Activated T-cell treated with anti-CD3 and anti-CD28 coated beads, Interleukin-2, amount 50 U/mL, for 1 hour (primary cell): ENCODE measurements around the gene PER1.
A peak's percentile ranks its signal among the peaks of the same experiment; 100 is the strongest.

Experiments used
- DNase-seq: peaks from one replicate; pipeline ENCODE4 v3.0.0-alpha.2; 2020

Gene PER1

DNA sequence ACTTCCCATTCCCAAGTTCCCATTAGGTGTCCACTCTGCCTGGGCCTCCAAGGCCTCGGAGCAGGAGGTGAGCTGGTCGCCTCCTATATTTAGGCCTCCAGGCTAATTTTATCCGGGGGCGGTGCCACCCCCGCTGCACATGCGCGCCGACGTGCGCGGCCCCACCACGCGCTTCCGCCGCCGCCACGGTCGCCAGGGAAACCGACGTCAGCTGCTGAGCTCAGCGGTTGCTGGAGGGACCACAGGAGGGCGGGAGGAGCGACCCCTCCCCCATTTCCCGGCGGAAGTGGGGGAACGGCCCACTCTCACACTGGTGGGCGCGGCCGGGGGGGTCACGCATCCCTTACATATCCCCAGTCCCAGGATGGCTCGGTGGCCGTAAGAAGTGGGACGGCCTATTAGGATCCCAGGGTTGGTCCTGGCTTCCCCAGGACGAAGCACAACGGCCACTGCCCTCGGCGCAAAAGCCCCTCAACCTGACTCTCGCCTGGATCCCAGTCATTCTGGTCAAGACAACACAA, 1.0 kb downstream of the PER1 start:
- peak; percentile 90 for DNase-seq

GRCh38 chr17:8150194-8151119, 1.7 kb downstream of the PER1 start:
- DNase-seq = no peak

DNA sequence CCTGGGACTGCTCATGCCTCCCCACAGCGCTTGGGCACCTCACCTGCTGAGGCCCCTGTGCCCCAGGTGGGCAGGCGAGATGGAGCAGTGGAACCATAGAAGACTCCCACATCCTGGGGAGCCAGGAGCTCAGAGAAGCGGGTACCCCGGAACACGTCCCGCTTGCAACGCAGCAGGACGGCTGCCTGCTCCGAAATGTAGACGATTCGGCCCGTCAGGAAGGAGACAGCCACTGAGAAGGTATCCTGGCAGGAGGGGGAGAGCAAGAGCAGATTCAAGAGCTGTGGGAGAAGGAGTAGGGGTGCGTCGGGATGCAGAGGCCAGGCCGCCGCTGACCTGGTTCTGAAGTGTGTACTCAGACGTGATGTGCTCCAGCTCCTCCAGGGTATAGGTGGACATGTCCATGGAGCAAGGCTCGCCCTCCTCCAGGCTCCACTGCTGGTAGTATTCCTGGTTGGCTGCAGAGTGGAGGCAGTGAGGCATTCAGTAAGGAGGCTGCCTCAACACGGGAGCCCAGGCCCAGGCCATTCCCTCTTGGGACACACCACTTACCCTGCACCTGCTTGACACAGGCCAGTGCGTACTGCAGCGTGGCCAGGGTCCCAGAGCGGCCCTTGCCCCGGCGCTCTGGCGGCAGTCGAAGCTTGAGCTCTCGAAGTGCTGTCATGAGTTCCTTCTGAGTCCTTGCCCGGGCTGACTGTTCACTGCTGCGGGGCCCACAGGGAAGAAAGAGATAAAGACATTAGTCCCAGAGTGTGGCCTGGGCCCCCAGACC, 2.6 kb downstream of the PER1 start:
- DNase-seq = no peak

DNA sequence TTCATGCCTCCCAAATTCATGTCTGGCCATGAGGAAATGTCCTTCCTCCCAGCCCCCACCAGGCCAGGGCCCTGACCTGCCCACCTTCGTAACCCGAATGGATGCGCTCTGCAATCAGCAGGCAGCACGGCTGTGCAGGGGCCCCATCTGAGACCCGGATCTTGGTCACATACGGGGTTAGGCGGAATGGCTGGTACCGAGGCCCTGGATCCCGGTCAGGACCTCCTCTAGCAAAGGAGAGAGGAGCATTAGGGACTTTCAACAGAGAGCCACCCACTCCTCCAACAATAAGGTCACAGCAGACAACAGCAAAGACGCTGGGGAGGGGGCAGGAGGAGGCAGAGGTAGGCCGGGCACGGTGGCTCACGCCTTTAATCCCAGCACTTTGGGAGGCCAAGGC, 3.6 kb downstream of the PER1 start:
- no peak for DNase-seq

DNA sequence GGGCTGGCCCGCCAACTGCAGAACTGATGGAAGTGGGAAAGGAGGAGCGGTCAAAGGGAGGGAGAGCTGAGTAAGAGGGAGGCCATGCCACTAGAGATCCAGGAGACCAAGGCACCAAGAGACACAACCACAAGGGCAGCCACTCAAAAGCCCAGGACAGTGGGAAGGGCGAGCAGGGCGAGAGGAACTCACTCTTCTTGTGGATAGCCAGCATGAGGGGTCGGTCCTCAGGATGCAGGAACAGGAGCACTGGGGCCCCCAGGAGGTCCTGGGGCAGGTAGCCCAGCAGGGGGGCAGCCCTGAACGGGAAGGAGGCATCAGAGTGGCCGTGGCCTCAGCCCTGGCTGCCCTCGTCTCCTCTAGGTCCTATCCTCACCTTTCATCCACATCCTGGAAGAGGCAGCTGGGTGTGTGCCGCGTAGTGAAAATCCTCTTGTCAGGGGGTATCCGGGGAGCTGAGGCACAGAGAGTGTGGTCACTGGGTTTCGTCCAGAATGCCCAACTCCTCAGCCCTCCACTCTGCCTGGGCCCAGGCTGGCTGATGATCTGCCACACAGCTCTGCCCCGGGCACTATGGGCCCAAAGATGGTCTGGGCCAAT, 4.3 kb downstream of the PER1 start:
- DNase-seq = no peak

DNA sequence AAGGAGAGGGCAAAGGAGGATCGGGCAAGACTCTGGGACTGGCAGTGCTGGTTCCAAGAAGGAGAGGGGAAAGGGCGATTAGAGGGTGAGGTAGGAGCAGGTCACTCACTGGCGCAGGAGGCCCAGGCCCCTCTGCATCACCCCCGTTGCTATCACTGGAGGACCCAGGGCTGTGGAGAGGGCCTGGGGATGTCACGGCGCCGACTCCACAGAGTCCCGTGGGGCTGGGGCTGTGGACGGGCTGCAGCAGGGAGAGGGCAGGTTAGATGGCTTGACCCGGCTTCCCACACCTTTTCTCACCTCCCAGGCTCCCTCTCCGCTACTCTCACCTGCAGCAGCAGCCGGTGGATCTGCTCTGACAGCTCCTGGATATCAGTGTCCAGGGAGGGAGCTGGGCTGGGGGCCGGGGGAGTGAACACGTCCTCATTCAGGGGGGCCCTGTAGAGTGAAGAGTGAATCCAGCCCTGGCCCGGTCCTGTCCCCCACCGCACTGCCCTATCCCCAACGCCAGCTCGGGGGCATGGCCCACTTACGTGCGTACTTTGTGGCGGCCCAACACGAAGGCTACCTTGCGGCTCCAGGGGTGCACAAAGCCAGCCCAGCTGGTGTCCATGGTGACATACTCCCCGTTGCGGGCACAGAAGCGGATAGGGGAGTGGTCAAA, 4.9 kb downstream of the PER1 start:
- DNase-seq = no peak

GRCh38 chr17:8146381-8147140, 5.6 kb downstream of the PER1 start:
- DNase-seq = no peak

DNA sequence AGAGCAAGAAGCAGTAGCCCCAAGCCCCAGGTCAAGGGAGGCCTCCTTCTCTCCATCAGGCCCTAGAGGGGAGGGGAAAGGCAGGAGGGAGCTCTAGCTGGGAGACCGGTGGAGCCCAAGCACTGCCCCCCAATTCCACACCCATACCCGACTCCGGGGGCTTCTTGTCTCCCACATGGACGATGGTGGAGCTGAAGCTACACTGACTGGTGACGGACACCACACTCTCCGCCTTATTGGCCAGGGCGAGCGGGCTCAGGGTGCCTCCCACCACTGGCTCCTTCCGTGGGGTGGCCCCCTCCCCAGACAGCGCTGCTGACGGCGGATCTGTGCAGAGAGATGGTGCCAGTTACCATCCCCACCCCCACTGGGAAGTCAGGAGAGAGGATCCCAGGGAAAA, 6.4 kb downstream of the PER1 start:
- no peak for DNase-seq

DNA sequence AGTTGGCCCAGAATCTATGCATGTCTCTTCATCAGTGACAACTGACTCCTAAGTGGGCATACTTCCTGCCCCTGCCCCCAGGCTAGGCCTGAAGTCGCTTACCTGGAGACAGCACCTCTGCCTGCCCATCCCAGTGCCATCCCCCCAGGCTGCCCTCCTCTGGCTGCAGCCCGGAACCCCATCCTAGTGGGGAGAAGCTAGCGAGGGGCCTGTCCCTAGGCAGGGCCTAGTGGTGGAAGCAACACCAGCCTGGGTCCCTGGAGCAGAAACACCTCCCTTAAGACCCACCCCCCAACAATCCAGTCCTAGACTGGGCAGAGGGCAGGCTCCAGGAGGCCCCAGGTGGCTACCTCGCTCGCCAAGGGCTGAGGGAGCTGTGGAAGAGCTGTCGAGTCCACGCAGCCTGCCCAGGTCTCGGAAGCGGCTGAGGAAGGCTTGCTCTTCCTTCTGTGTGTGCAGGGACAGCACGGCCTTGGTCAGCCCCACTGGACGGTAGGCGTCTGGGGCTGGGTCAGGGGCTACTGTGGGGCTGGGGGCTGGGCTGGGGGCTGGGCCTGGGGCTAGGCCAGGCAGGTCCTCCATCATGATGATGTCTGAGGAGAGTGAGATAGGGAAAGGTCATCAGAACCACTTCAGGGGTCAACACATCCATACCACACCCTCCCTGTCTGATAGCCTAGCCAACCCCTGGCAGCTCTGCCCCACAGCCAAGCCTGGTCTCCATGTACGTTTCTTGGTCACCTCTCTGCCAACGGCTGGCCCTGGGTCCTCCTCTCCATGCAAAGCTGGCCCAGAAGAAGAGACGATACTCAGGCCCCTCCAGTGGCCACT, 7.6 kb downstream of the PER1 start:
- no peak for DNase-seq

DNA sequence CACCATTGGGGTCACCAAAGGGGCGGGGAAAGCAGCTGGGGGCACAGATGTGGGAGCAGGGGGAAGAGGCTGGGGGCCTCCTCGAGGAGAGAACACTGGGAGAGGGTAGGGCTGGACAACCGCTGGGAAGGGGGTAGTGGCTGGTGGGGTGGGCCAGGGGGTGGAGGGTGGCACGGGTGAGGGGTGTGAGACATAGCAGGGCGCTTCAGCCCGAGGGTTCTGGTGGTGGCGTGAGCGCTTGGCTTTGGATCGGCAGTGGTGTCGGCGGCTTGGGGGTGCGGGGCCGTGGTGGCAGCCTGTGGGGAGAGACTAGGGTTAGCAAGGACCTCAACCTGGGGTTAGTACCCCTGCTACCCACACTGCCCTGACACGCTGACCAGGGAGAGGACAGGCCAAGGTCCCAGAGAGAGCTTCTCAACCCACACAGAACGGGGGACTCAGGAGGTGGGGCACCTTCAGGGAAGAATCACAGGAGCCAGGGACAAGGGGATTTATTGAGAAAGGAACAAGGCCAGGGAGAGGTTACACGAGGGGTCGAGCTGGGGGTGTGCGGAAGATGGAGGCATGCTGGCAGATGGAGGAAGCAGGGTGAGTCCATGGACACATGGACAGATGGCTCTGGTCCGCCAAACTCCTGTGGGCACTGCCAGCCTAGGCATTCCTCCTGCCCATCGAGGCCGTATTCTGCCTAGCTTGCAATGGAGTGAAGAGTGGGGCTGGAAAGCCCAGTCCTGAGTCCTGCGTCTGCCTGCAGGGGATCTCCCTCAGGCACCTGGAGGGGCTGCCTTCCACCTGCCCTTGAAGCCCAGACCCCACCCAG, 8.4 kb downstream of the PER1 start:
- DNase-seq = peak; percentile 23

DNA sequence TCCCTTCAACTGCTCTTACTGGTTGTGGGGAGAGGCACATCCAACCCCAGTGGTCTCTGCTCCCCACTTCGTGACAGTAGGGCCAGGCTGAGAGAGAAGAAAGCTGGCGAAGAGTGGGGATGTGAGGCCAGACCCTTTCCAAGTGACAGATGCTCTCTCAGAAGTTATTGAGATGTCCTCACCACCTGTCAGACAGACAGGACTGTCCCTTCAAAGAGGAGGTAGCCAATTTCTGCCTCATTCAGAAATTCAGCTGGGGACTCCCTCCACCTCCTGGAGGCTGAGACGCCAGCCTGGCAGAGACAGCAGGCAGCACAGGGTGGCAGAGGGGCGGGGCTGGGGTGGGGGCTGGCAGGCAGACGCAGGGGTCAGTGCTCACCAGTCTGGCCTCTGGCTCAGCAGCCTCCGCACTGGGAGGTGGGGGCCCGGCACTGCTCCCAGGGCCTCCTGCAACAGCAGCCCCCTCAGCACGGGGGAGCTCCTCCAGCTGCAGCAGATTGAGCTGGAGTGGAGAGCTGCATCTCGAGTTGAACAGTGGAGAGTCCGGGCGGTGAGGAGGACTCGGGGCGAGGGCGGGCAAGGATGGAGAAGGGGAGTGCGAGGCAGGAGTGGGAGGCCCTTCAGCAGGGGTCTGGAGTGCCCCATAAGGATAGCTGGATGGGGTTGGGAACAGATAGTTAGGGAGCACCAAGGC, 9.2 kb downstream of the PER1 start:
- DNase-seq = peak; percentile 24

DNA sequence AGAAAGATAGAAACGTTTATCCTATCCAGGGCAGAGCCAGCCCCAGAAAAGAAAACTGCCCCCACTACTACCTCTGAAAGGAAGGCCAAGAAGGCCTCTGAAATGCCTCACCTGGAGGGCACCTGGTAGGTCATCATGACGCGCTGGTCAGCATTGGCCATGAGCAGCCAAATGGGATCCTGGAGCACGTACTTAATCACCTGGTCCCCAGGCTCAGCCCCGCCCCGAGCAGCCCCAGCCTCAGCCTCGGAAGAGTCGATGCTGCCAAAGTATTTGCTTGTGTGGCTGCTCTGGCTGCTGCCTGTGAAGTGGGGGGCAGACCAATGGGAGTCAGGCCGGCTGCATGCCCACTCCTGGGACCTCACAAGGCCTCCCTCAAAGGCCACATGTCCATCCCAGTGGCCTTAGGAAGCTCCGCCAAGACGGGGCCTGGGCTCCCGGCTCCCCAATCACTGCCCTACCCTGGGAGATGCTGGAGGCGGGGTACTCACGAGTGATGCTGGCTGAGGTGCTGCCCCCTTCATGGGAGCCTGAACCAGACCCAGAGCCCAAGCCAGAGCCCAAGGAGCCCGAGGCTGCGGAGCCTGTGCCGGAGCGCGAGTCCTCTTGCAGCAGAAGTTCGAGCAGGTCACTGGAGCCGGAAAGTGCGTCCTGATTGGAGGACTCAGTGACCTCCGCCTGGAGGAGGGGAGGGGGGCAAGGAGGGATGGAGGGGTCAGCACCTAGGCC, 9.9 kb downstream of the PER1 start:
- DNase-seq = no peak

DNA sequence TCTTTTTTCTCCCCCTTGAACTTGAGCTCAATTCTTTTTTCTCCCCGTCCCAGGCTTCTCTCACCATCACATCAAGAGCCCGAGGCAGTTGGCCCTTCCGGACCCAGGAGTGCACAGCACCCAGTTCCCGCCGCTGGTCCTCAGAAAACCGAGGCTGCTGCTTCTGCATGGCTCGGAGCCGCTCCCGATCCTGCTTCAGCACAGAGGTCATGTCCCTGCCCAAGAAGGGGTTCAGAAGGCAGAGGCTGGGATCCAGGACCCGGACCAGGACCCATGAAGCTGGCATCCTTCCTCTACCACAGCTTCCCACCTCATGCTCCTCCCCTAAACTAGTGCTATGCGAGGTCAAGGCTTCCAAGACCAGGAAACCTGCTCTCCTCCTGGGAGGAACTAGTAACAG, 10.5 kb downstream of the PER1 start:
- no peak for DNase-seq

- DNase-seq = no peak
Observed at GRCh38 chr17:8141045-8141444, 11.2 kb downstream of the PER1 start.

DNA sequence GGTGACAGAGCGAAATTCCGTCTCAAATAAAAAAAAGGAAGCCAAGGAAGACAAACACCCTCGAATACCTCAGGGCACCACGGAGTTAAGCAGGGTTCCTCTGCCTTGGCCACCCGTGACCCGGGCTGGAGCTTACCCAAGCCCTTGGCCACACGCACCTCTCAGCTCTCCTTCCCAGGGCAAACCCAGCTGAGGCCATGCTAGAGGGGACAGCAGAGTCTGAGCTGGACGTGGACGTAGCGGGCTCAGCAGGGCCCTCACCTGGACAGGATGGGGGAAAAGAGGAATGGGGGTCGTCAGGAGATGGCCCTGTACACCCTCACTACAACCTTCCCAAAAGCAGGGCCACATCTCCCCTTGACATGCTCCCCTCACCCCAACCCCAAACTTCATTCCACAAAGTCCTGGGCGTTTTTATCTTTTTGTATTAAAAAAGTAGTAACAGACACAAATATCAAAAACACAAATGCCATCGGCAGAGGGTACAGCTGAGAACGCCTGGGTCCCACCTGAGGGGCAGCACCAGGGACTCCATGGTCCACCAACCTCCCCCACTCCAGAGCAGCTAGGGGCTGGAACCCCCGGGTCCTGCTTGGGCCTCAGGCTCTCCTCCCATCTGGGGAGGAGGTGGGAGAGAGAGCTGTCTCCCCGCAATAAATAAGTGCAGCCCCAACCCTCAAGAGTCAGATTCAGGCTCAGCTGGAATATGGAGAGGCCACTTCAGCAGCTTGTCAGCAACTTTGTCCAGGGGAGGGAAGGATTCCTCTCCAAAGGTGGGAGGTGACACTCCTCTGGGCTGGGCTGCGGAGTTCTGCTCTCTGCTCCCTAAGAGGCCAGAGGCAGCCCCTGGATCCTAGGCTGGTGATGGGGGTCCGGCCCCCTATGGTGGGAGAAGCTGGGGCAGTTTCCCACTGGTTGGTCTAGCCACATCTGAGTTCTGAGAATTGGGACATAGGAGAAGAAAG, 11.9 kb downstream of the PER1 start:
- DNase-seq = peak; percentile 30

GRCh38 chr17:8138672-8139371, 13.4 kb downstream of the PER1 start:
- DNase-seq = peak; percentile 95

- DNase-seq = no peak
Observed at GRCh38 chr17:8138374-8138671, 13.9 kb downstream of the PER1 start.
